Sigmoid colon (tissue), 7 donors: Measurements from ENCODE around the gene GPATCH1. TPM values are rescaled to one million over a fixed set of nuclear protein-coding genes. Genes with fewer than 3 reads are reported as not detected.

ENCODE experiments used
- DNase-seq: peaks from one replicate; pipeline ENCODE4 v3.0.0-alpha.2; 2019
- H3K27ac ChIP-seq, 4 donors: fragments of 200-600 bp; sonication (generic); one replicate each; pipeline ENCODE4 v1.5.1; 2016 to 2019; ENCODE audit warnings: mild to moderate bottlenecking in 1 of 4
- H3K27me3 ChIP-seq, 3 donors: fragments of 200-600 bp; sonication (generic); one replicate each; pipeline ENCODE4 v1.5.1; 2019; ENCODE audit warnings: mild to moderate bottlenecking in 1 of 3
- H3K36me3 ChIP-seq, 4 donors: fragments of 200-600 bp; sonication (generic); one replicate each; pipeline ENCODE4 v1.5.1; 2016 to 2019
- H3K4me1 ChIP-seq, 4 donors: fragments of 200-600 bp; sonication (generic); one replicate each; pipeline ENCODE4 v1.5.1; 2017 to 2019
- H3K4me3 ChIP-seq, 4 donors: fragments of 200-600 bp; sonication (generic); one replicate each; pipeline ENCODE4 v1.5.1; 2017 to 2019; ENCODE audit warnings: mild to moderate bottlenecking in 2 of 4, moderate library complexity in 1 of 4
- H3K9me3 ChIP-seq, 4 donors: fragments of 200-600 bp in 3 of 4; sonication (generic) in 3 of 4; one replicate each; pipeline versions ENCODE4 v1.5.1 to v1.6.1; 2013 to 2019
- EP300 ChIP-seq, 4 donors: sonication (generic); formaldehyde crosslinking; IDR thresholded peaks; one replicate each; pipeline ENCODE4 v1.6.1; 2017; ENCODE audit warnings: antibody characterized with exemption in 4 of 4
- POLR2A ChIP-seq, 2 donors: fragments of 450-650 bp; IDR thresholded peaks; one replicate each; pipeline ENCODE4 v1.6.1; 2016; ENCODE audit warnings: antibody characterized with exemption in 2 of 2, mild to moderate bottlenecking in 2 of 2, moderate library complexity in 2 of 2
- POLR2AphosphoS5 ChIP-seq, 4 donors: sonication (generic); formaldehyde crosslinking; IDR thresholded peaks; one replicate each; pipeline ENCODE4 v1.6.1; 2017; ENCODE audit warnings: antibody characterized with exemption in 4 of 4
- WGBS, 2 donors: extraction: QIAGEN DNeasy Blood & Tissue Kit; methylation state at CpG; one replicate each; pipeline ENCODE4 v1.1.7; 2013; 5-methylcytosine and 5-hydroxymethylcytosine counted together
- intact Hi-C: fragments of 100-400 bp; cut with DNase I; formaldehyde crosslinking; loops from one replicate; pipeline ENCODE4 v1.15.1; 2023
- polyA plus RNA-seq, 3 donors: library from polyadenylated mRNA; stranded (reverse); fragments of 200-250 nt; gene quantifications; one replicate each; pipeline ENCODE4 v1.2.3, GENCODE V29; 2013
- total RNA-seq, 4 donors: library from RNA; depleted of rRNA; stranded (reverse); fragments of >200 nt; gene quantifications; one replicate each; pipeline ENCODE4 v1.1.0, GENCODE V29; 2016
- TF ChIP-seq, protein P1 (sequence below), 4 experiments: fragments of 450-650 bp in 3 of 4; fragments of 200-600 bp in 1 of 4; IDR thresholded peaks; one replicate each; pipeline ENCODE4 v1.5.1; 2016 to 2019; ENCODE audit warnings: antibody characterized with exemption in 4 of 4, mild to moderate bottlenecking in 3 of 4, moderate library complexity in 2 of 4
- donor health status: healthy with polysubstance abuse.
- donor health status: Bipolar disorder and iron deficiency.
- donor health status: healthy.

The GPATCH1 gene
- total and polyA plus RNA-seq, 7 donors = 5.3 to 10.0 (median 6.9) TPM

DNA sequence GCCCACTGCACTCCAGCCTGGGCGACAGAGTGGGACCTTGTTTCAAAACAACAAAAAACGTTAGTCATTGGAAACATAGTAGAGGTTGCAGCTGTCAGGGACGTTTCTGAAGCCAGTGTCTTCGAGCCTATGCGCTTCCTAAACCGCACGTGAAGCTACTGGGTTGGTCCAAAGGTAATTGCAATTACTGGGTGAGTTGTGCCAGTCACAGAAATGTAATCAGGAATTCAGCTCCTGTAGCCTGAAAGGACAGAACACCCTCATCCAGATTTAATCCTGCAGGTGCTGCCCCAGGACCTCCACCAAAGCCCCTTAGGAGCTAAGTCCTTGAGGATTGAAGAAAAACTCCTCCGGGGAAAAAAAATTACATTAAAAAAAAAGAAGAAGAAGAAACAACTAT is 13.9 kb upstream of the GPATCH1 start:
- TF ChIP-seq POLR2A (IDR thresholded peaks at IDR 0.05) (no peak), POLR2AphosphoS5 (IDR thresholded peaks at IDR 0.05) (no peak)
- no peaks in the 10 kb centered on the region for H3K36me3 ChIP-seq
- 63 to 75% methylated on average over 8 of the region's 8 CpGs for WGBS, 2 donors
- intact Hi-C loops = no loop called here
- DNase-seq = no peak
- peaks cover 13 to 37% (median 32%) of the 10 kb centered on the region in 3 donors for H3K27me3 ChIP-seq
- H3K27ac ChIP-seq = no peak overlapping the region
- peaks cover 0 to 20% (median 16%) of the 10 kb centered on the region in 4 donors for H3K4me1 ChIP-seq
- no peaks in the 10 kb centered on the region for H3K9me3 ChIP-seq
- H3K4me3 ChIP-seq = no peak overlapping the region

DNA sequence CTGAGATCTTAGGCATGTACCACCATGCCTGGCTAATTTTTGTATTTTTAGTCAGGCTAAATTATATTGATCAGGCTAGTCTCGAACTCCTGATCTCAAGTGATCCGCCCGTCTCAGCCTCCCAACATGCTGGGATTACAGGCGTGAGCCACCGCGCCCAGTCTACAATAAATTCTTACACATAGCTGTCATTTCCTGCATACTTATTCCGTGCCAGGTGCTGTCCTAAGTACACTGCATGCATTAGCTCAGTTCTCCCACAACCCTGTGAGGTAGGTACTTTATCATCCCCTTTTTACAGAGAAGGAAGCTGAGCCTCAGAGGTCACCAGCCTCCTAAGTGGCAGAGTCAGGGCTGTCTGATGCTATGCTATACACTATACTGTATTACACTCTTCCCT is 9.1 kb upstream of the GPATCH1 start:
- Histone ChIP-seq H3K4me1 (no peaks in the 10 kb centered on the region), H3K9me3 (no peaks in the 10 kb centered on the region), H3K36me3 (no peaks in the 10 kb centered on the region), H3K27ac (no peak overlapping the region), H3K4me3 (no peak overlapping the region), H3K27me3 (no peaks in the 10 kb centered on the region)
- DNase-seq = no peak
- no peak for TF ChIP-seq EP300 (IDR thresholded peaks at IDR 0.05)
- TF ChIP-seq POLR2AphosphoS5 (IDR thresholded peaks at IDR 0.05) = no peak
- TF ChIP-seq, protein P1, sequence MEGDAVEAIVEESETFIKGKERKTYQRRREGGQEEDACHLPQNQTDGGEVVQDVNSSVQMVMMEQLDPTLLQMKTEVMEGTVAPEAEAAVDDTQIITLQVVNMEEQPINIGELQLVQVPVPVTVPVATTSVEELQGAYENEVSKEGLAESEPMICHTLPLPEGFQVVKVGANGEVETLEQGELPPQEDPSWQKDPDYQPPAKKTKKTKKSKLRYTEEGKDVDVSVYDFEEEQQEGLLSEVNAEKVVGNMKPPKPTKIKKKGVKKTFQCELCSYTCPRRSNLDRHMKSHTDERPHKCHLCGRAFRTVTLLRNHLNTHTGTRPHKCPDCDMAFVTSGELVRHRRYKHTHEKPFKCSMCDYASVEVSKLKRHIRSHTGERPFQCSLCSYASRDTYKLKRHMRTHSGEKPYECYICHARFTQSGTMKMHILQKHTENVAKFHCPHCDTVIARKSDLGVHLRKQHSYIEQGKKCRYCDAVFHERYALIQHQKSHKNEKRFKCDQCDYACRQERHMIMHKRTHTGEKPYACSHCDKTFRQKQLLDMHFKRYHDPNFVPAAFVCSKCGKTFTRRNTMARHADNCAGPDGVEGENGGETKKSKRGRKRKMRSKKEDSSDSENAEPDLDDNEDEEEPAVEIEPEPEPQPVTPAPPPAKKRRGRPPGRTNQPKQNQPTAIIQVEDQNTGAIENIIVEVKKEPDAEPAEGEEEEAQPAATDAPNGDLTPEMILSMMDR (IDR thresholded peaks at IDR 0.05) = no peak
- TF ChIP-seq POLR2A (IDR thresholded peaks at IDR 0.05) = no peak
- intact Hi-C loops = no loop called here
- 24 to 65% methylated on average over 7 of the region's 7 CpGs for WGBS, 2 donors

GRCh38 chr19:33075519-33075918 is 5.5 kb upstream of the GPATCH1 start:
- no peaks in the 10 kb centered on the region for H3K27me3 ChIP-seq
- WGBS, 2 donors = 92 to 96% methylated on average over 2 of the region's 2 CpGs
- no peak for TF ChIP-seq EP300 (IDR thresholded peaks at IDR 0.05)
- no peak for TF ChIP-seq POLR2A (IDR thresholded peaks at IDR 0.05)
- TF ChIP-seq, protein P1 (IDR thresholded peaks at IDR 0.05) = no peak
- no peak for TF ChIP-seq POLR2AphosphoS5 (IDR thresholded peaks at IDR 0.05)
- H3K4me3 ChIP-seq = no peak overlapping the region
- DNase-seq = no peak
- H3K36me3 ChIP-seq = no peaks in the 10 kb centered on the region
- H3K9me3 ChIP-seq = no peaks in the 10 kb centered on the region
- H3K4me1 ChIP-seq = peaks cover 0 to 2% (median under 1%) of the 10 kb centered on the region in 4 donors
- no peak overlapping the region for H3K27ac ChIP-seq
- intact Hi-C loops = no loop called here

GRCh38 chr19:33085570-33086128 is 4.7 kb downstream of the GPATCH1 start:
- Histone ChIP-seq H3K4me1 (peaks cover 0 to 17% (median 12%) of the 10 kb centered on the region in 4 donors), H3K4me3 (no peak overlapping the region), H3K27ac (no peak overlapping the region), H3K36me3 (peaks cover 0 to 33% (median 12%) of the 10 kb centered on the region in 4 donors), H3K27me3 (no peaks in the 10 kb centered on the region), H3K9me3 (no peaks in the 10 kb centered on the region)
- 90 to 96% methylated on average over 3 of the region's 3 CpGs for WGBS, 2 donors
- DNase-seq = no peak
- no peak for TF ChIP-seq EP300 (IDR thresholded peaks at IDR 0.05)
- TF ChIP-seq, protein P1 (IDR thresholded peaks at IDR 0.05) = no peak
- no peak for TF ChIP-seq POLR2AphosphoS5 (IDR thresholded peaks at IDR 0.05)
- no peak for TF ChIP-seq POLR2A (IDR thresholded peaks at IDR 0.05)
- intact Hi-C loops = no loop called here

- intact Hi-C loops = no loop called here
- TF ChIP-seq POLR2A (IDR thresholded peaks at IDR 0.05) (no peak), POLR2AphosphoS5 (IDR thresholded peaks at IDR 0.05) (no peak), EP300 (IDR thresholded peaks at IDR 0.05) (no peak)
- TF ChIP-seq, protein P1 (IDR thresholded peaks at IDR 0.05) = no peak
- Histone ChIP-seq H3K27ac (no peak overlapping the region), H3K4me3 (no peak overlapping the region), H3K27me3 (no peaks in the 10 kb centered on the region), H3K9me3 (no peaks in the 10 kb centered on the region), H3K4me1 (peaks cover 0 to 8% (median 7%) of the 10 kb centered on the region in 4 donors), H3K36me3 (peaks cover 0 to 45% (median 19%) of the 10 kb centered on the region in 4 donors)
- DNase-seq = no peak
- 77 to 89% methylated on average over 1 of the region's 1 CpG for WGBS, 2 donors
Observed at GRCh38 chr19:33086955-33087354, 6.0 kb downstream of the GPATCH1 start.
